Measurements from ENCODE around the gene CASK.

GRCh38 chrX:41526271-41526670, 397.1 kb downstream of the CASK start:
- no peak for TF ChIP-seq CTCF (IDR thresholded peaks at IDR 0.05; ENCODE audit: low read length)
- TF ChIP-seq EZH2 (optimal IDR thresholded peaks at IDR 0.05; ENCODE audit: low read depth, low read length): no peak
- no peak for TF ChIP-seq EZH2phosphoT487 (IDR thresholded peaks at IDR 0.05; ENCODE audit: low read length)
